HG02588 (cell line): ENCODE data around the gene PIGQ.

ENCODE experiments used
- ATAC-seq: cut with Tn5 transposase; IDR thresholded peaks from one replicate; pipeline ENCODE4 v1.9.1; 2021; ENCODE audit warnings: mild to moderate bottlenecking, moderate library complexity; ENCODE audit not compliant: unreplicated experiment

PIGQ gene

GRCh38 chr16:533391-534123 lies 36.2 kb upstream of the PIGQ start:
- no peak for ATAC-seq

- no peak for ATAC-seq
These were observed 35.6 kb upstream of the PIGQ start for GRCh38 chr16:534135-534534.

GRCh38 chr16:534856-535445 lies 34.8 kb upstream of the PIGQ start:
- ATAC-seq: no peak

GRCh38 chr16:535446-536405 lies 34.0 kb upstream of the PIGQ start:
- ATAC-seq: no peak

- ATAC-seq: no peak
These were observed 33.0 kb upstream of the PIGQ start for GRCh38 chr16:536746-537145.

- ATAC-seq: no peak
These were observed 32.1 kb upstream of the PIGQ start for GRCh38 chr16:537415-538335.

GRCh38 chr16:539901-540530 lies 29.8 kb upstream of the PIGQ start:
- ATAC-seq: no peak

- ATAC-seq: no peak
These were observed 29.0 kb upstream of the PIGQ start for GRCh38 chr16:540645-541340.

GRCh38 chr16:543301-544164 lies 26.2 kb upstream of the PIGQ start:
- ATAC-seq: no peak

- ATAC-seq: no peak
These were observed 25.3 kb upstream of the PIGQ start for GRCh38 chr16:544517-544916.

GRCh38 chr16:546909-547770 lies 22.6 kb upstream of the PIGQ start:
- ATAC-seq: no peak

- ATAC-seq: no peak
These were observed 21.2 kb upstream of the PIGQ start for GRCh38 chr16:548586-548985.

- ATAC-seq: no peak
These were observed 20.1 kb upstream of the PIGQ start for GRCh38 chr16:549544-550263.

- ATAC-seq: no peak
These were observed 18.6 kb upstream of the PIGQ start for GRCh38 chr16:551210-551609.

- ATAC-seq: no peak
These were observed 17.6 kb upstream of the PIGQ start for GRCh38 chr16:552171-552570.

GRCh38 chr16:553601-554296 lies 16.0 kb upstream of the PIGQ start:
- no peak for ATAC-seq

- no peak for ATAC-seq
These were observed 15.5 kb upstream of the PIGQ start for GRCh38 chr16:554297-554621.
